Embryonic facial prominence (tissue), 1 donor: Measurements from ENCODE around the gene TP53RK.

Experiments
- DNase-seq: peaks from one replicate; pipeline ENCODE4 v3.0.0-alpha.2; 2016; ENCODE audit errors: extremely low spot score

The TP53RK gene

DNA sequence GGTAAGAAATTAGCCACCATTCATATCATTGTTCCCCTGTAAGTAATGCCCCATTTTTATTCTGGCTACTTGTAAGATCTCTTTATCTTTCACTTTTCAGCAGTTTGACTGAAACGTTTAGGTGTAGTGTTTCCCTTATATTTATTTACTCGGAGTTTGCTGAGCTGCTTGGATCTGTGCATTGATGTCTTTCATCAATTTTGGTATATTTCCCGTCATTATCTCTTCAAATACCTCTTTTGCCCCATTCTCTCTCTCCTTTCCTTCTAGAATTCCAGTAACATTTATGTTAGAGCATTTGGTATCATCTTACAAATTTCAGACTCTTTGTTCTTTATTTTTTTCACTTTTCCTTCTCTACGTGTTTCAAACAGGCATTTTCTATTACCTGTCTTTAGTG lies 28.8 kb downstream of the TP53RK start:
- no peak for DNase-seq

DNA sequence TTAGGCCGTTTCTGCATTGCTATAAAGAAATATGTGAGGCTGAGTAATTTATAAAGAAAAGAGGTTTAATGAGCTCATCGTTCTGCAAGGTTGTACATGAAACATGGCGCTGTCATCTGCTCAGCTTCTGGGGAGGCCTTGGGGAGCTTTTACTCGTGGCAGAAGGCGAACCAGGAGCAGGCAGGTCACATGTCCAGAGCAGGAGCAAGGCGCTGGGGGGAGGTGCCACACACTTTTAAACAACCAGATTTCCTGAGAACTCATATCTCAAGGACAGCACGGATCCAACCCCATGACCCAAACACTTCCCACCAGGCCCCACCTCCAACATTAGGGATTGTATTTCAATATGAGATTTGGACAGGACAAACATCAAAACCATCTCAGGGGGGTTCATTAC lies 31.6 kb downstream of the TP53RK start:
- no peak for DNase-seq

DNA sequence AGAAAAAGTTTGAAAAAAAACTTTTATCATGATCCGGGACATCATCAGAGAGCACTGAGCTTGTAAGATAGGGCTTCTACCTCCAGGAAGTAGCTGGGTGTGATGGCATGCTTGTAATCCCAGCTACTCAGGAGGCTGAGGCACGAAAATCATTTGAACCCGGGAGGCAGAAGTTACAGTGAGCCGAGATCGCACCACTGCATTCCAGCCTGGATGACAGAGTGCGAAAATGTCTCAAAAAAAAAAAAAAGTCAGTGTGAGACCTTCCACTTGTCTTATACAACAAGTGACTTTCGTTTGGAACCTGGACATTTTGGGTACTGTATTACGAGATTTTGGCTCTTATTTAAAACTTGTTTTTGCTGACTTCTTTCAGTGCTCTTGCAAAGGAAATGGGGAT lies 32.1 kb downstream of the TP53RK start:
- no peak for DNase-seq

GRCh38 chr20:46652699-46653098 lies 36.5 kb downstream of the TP53RK start:
- no peak for DNase-seq

GRCh38 chr20:46651091-46651962 lies 37.9 kb downstream of the TP53RK start, which contains the start of gene SLC13A3:
SLC13A3 (minus strand) TSS chr20:46651459; CDS start chr20:46651421, 38 bp downstream.
- DNase-seq = no peak

DNA sequence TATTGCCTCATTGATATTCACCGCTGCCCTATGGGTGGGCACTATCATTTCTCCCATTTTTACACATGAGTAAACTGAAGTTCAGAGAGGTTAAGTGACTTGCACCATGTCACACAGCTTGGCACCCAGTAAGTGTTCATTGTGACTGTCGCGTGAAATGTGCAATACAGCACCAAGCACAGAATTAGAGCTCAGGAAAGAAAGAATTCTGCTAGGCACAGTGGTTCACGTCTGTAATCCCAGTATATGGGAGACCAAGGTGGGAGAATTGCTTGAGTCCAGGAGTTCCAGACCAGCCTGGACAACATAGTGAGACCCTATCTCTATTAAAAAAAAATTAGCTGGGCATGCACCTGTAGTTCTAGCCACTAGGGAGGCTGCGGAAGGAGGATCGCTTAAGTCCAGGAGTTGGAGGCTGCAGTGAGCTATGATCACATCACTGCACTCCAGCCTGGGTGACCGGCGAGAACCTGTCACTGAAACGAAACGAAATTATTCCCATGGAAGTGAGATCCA lies 38.6 kb downstream of the TP53RK start:
- no peak for DNase-seq

- no peak for DNase-seq
These were observed 39.2 kb downstream of the TP53RK start for GRCh38 chr20:46649965-46650542.

DNA sequence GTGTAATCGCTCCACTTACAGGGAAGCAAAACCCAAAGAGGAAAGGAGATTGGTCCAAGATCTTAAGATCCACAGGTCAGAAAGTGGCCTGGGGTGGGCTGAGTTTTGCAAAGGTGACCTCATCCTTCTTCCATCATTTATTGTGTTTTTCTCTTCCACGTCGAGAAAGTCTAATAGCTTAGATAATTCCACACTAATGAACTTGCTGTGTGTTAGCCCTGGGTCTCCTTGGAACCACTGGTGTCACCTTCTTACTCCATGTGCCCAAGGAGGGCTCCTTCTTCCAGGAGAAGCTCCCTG lies 39.6 kb downstream of the TP53RK start:
- no peak for DNase-seq

- DNase-seq = no peak
These were observed 40.2 kb downstream of the TP53RK start for GRCh38 chr20:46648903-46649649.

DNA sequence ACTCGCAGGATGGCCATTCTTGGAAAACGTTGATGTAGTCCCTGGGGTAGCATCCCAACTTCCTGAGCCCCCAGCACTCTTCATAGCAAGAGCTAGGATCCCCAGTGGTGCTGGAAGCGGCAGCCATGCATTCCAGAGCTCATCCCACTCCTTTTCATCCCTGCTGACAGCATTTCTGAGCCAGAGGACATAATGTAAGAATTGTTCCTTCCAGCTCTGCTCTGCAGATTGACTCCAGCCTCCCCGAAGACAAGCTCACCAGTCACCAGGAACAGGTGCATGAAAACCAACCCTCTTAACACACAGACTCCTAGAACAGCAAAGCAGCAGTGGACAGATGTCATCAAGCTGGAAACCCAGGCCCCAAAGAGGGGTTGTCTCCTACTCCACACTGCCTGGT lies 41.8 kb downstream of the TP53RK start:
- DNase-seq = no peak

GRCh38 chr20:46646659-46647380 lies 42.4 kb downstream of the TP53RK start:
- no peak for DNase-seq

GRCh38 chr20:46646122-46646521 lies 43.1 kb downstream of the TP53RK start:
- DNase-seq = no peak

GRCh38 chr20:46644733-46645132 lies 44.5 kb downstream of the TP53RK start:
- DNase-seq = no peak

DNA sequence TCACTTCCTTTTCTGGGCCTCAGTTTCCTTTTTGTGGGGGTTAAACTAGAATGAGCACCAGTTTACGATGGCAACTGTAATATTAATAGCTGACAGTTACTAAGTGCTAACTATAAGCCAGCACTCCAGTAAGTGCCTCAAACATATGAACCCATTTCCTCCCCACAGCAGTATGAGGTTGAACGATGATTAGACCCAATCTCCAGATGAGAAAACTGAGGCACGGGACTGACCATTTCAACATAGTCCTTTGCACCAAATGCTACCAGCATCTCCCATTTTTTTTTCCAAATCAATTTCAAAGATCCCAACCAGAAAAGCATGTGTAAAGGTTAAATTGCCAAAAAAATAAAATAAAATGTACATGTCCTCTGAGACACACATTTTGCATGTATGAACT lies 45.1 kb downstream of the TP53RK start:
- no peak for DNase-seq

DNA sequence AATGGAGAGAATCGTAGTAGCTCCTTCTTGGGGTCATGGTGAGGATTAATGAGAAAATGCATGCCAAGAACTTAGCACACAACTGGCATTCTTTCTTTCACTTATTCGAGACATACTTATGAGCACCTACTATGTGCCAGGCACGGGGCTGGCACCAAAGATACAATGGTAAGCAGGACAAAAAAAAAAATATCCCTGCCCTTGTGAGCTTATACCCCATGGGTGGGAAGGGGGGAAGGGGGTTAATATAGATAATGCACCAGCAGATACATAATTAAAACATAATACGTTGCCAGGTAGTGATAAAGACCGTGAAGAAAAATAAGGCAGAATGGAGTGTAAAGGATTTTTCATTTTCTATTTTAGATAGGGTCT lies 46.3 kb downstream of the TP53RK start:
- DNase-seq = no peak

- no peak for DNase-seq
These were observed 46.8 kb downstream of the TP53RK start for GRCh38 chr20:46642265-46642968.

DNA sequence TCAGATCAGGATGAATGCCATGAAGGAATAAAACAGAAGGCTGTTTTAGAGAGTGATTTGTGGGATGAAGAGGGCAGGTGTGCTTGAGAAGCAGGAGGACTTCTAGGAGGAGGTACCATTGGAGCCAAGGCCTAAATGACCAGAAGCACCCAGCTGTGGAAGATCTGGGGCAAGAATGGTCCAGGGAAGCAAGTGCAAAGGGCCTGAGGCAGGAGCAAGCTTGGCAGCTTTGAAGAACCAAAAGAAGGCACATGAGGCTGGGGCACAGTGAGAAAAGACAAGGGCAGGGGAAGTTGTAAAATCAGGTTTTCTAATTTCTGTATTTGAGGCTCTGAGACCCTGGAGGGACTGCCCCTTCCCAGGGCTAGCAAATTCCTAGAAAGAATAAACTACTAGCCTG lies 47.8 kb downstream of the TP53RK start:
- no peak for DNase-seq

DNA sequence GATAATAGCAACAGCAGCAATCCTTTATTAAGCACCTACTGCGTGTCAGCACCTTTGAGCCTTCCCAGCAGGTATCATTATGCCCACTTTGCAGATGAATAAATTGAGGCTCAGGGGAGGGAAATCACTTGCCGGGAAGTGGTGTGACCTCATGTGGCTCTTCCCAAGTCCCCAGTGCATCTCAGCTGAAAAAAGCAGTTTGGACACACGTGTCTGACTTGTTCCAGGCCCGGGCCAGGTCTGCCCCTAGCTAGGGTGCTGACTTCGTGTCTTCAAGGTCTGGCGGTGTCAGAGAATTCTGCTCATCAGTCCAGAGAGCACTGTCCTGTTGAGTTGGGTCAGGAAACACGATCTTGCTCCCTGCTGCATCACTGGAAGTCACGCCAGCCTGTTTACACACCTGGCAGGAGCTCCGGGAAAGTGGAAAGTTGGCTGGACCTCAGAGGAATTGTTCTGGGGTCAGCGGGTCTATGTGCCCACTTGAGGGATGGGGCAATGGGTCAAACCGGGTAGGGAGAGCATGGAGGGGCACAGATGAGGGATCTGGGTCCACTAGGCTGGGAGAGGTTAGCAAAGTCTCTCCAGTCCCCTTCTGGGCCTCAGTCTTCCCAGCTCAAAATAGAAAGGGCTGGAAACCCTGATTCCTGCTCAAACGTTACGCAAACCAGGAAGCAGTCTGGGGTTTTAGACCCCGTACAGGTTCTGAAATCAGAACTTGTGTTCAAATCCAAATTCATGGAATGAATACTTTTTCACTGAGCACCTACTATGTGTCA lies 48.5 kb downstream of the TP53RK start:
- DNase-seq = no peak

DNA sequence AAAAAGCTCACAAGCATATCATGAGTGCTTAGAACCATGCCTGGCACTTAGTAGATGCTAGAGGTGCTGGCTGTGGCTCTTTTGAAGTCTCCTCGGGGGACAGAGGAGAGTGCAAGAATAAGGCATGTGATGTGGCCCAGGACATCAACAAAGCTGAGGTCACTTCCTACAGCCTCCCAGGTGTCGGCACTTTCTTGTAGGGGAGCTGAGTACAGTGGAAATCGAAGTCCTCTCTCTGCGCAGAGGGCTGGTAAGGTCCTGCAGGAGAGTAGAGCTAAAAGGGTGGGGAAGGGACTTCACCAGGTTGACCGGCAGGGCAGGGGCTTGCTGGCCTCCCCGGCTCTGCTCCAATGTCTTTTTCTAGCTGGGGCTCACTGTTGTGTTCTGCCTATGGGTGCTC lies 49.2 kb downstream of the TP53RK start:
- DNase-seq = no peak

DNA sequence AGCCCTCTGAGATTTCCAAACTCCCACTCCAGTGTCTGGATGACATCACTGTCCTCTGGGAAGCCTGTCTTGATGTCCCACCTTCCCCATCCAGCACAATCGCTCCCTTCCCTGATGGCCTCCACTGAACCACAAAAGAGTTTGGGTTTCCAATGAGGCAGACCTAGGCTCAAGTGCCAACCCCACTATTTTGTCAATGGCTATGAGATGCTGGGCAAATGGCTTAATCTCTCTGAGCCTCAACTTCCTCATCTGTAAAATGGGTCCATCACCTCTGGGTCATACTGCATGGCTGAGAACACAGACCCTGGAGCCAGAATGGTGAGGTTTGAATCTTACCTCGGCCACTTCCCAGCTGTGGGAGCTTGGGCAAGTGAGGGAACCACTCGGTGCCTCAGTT lies 49.7 kb downstream of the TP53RK start:
- DNase-seq = no peak

GRCh38 chr20:46638898-46639274 lies 50.4 kb downstream of the TP53RK start:
- DNase-seq = no peak
